Panc1 (cell line): ENCODE measurements around the gene TAF13. TPM values are rescaled to one million over a fixed set of nuclear protein-coding genes. Genes with fewer than 3 reads are reported as not detected.

ENCODE experiments used
- ATAC-seq: fragments of 200-7000 bp; cut with Tn5 transposase; 2 replicates; pipeline ENCODE4 v1.9.1; 2020; ENCODE audit warnings: mild to moderate bottlenecking, moderate library complexity
- BruUV-seq: library from RNA; stranded (reverse); fragments of 400-500 nt; replicated peaks from 2 replicates; lab custom pipeline; 2021; lab: Mats Ljungman, UMichigan
- CTCF ChIA-PET: fragments of 300-600 bp; sonication (Branson Sonifier 250); formaldehyde crosslinking; loops from one replicate; lab custom pipeline; 2022; ENCODE audit warnings: antibody characterized with exemption; lab: Charles Lee
- POLR2A ChIA-PET: fragments of 300-600 bp; sonication (Branson Sonifier 250); formaldehyde crosslinking; loops from one replicate; lab custom pipeline; 2022; ENCODE audit warnings: antibody characterized with exemption; lab: Charles Lee
- DNase-seq: peaks from one replicate; pipeline ENCODE4 v3.0.0-alpha.2; 2010; ENCODE audit warnings: low read depth, low spot score
- H3K27ac ChIP-seq: 2 replicates; pipeline ENCODE4 v1.5.1; 2011; ENCODE audit warnings: mild to moderate bottlenecking, low read length, inconsistent platforms
- H3K27me3 ChIP-seq: fragments of 200-500 bp; sonication (Bioruptor generic); 2 replicates; pipeline ENCODE4 v1.6.0; 2014; ENCODE audit warnings: low read length, inconsistent platforms; ENCODE audit not compliant: control insufficient read depth, insufficient read depth
- H3K36me3 ChIP-seq: fragments of 200-500 bp; sonication (Bioruptor generic); 2 replicates; pipeline ENCODE4 v1.5.1; 2014; ENCODE audit warnings: inconsistent platforms, mild to moderate bottlenecking, low read length, moderate library complexity; ENCODE audit not compliant: control insufficient read depth, insufficient read depth
- H3K4me1 ChIP-seq: 2 replicates; pipeline ENCODE4 v1.5.1; 2011; ENCODE audit warnings: inconsistent platforms, mild to moderate bottlenecking, low read length, moderate library complexity; ENCODE audit not compliant: control insufficient read depth, insufficient read depth
- H3K4me3 ChIP-seq, 2 experiments: 2 replicates each; pipeline ENCODE4 v1.5.1; 2011 to 2012; ENCODE audit warnings: low read depth in 2 of 2, low read length in 2 of 2, mild to moderate bottlenecking in 2 of 2, inconsistent platforms in 1 of 2, moderate library complexity in 1 of 2
- H3K9me3 ChIP-seq: fragments of 200-500 bp; sonication (Bioruptor generic); 2 replicates; pipeline ENCODE4 v1.5.1; 2014; ENCODE audit warnings: low read depth, mild to moderate bottlenecking, inconsistent platforms, low read length, moderate library complexity; ENCODE audit not compliant: control insufficient read depth, insufficient read depth
- CTCF ChIP-seq: fragments of 450-650 bp; IDR thresholded peaks from 2 replicates; pipeline ENCODE4 v1.5.1; 2017; ENCODE audit warnings: mild to moderate bottlenecking
- POLR2AphosphoS5 ChIP-seq: IDR thresholded peaks from 2 replicates; pipeline ENCODE4 v1.6.1; 2012; ENCODE audit warnings: mild to moderate bottlenecking, low read depth, low read length, moderate library complexity
- SIN3A ChIP-seq: IDR thresholded peaks from 2 replicates; pipeline ENCODE4 v1.6.1; 2012; ENCODE audit warnings: low read depth, mild to moderate bottlenecking, low read length, moderate library complexity, borderline replicate concordance; ENCODE audit not compliant: insufficient read depth
- TCF7L2 ChIP-seq: IDR thresholded peaks from 2 replicates; pipeline ENCODE4 v1.6.1; 2011; ENCODE audit warnings: mild to moderate bottlenecking, low read depth, low read length, inconsistent platforms
- in situ Hi-C: cut with HindIII; loops from 2 replicates; pipeline ENCODE4 v1.10.0; 2016; ENCODE audit warnings: low sequenced_read_pairs, low pct_unique_long_range_greater_than_20kb
- intact Hi-C: fragments of 100-400 bp; cut with micrococcal nuclease; formaldehyde crosslinking; loops from one replicate; pipeline ENCODE4 v1.10.0; 2022; ENCODE audit not compliant: unreplicated experiment
- total RNA-seq: library from RNA; stranded (reverse); gene quantifications from one replicate; pipeline ENCODE4 v1.2.1, GENCODE V29; 2021; ENCODE audit not compliant: unreplicated experiment
- TF ChIP-seq, protein P1 (sequence below), 2 experiments: IDR thresholded peaks; 2 replicates each; pipeline ENCODE4 v1.6.1; 2011 to 2012; ENCODE audit warnings: low read depth in 2 of 2, control low read depth in 1 of 2, low read length in 1 of 2, mild to moderate bottlenecking in 1 of 2, moderate library complexity in 1 of 2; ENCODE audit not compliant: insufficient read depth in 1 of 2

The TAF13 gene
- total RNA-seq, 1 experiment from 2014 or later, result 28.9 TPM

GRCh38 chr1:109061183-109061582 is 14.6 kb downstream of the TAF13 start:
- no peaks in the 10 kb centered on the region for H3K9me3 ChIP-seq
- no TSS peak for BruUV-seq

GRCh38 chr1:109060707-109061106 is 15.1 kb downstream of the TAF13 start:
- no peak for ATAC-seq

More at GRCh38 chr1:109061183-109061582, 14.6 kb downstream of the TAF13 start:
- in situ Hi-C loops, result no loop called here
- intact Hi-C loops, result no loop called here
- ChIA-PET CTCF (no interaction called here), POLR2A (no interaction called here)
- Histone ChIP-seq H3K4me3 (no peak overlapping the region), H3K4me1 (no peaks in the 10 kb centered on the region), H3K27me3 (no peaks in the 10 kb centered on the region), H3K27ac (no peak overlapping the region), H3K36me3 (peaks cover 7% of the 10 kb centered on the region; the same call in 1 of the 2 replicates)
- no peak for TF ChIP-seq CTCF
- TF ChIP-seq POLR2AphosphoS5, result no peak
- TF ChIP-seq SIN3A, result no peak
- TF ChIP-seq, protein P1, sequence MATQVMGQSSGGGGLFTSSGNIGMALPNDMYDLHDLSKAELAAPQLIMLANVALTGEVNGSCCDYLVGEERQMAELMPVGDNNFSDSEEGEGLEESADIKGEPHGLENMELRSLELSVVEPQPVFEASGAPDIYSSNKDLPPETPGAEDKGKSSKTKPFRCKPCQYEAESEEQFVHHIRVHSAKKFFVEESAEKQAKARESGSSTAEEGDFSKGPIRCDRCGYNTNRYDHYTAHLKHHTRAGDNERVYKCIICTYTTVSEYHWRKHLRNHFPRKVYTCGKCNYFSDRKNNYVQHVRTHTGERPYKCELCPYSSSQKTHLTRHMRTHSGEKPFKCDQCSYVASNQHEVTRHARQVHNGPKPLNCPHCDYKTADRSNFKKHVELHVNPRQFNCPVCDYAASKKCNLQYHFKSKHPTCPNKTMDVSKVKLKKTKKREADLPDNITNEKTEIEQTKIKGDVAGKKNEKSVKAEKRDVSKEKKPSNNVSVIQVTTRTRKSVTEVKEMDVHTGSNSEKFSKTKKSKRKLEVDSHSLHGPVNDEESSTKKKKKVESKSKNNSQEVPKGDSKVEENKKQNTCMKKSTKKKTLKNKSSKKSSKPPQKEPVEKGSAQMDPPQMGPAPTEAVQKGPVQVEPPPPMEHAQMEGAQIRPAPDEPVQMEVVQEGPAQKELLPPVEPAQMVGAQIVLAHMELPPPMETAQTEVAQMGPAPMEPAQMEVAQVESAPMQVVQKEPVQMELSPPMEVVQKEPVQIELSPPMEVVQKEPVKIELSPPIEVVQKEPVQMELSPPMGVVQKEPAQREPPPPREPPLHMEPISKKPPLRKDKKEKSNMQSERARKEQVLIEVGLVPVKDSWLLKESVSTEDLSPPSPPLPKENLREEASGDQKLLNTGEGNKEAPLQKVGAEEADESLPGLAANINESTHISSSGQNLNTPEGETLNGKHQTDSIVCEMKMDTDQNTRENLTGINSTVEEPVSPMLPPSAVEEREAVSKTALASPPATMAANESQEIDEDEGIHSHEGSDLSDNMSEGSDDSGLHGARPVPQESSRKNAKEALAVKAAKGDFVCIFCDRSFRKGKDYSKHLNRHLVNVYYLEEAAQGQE (IDR thresholded peaks at IDR 0.05; ENCODE audit: insufficient read depth in 1 of 2, low read depth in 2 of 2, low read length in 1 of 2), result no peak
- TF ChIP-seq TCF7L2, result no peak
- ATAC-seq (no peak), DNase-seq (no peak)

More at GRCh38 chr1:109060707-109061106, 15.1 kb downstream of the TAF13 start:
- H3K4me1 ChIP-seq, result no peaks in the 10 kb centered on the region
- ChIA-PET POLR2A (no interaction called here), CTCF (no interaction called here)
- H3K36me3 ChIP-seq, result peaks cover 7% of the 10 kb centered on the region; the same call in 1 of the 2 replicates
- intact Hi-C loops, result no loop called here
- in situ Hi-C loops, result no loop called here
- no peaks in the 10 kb centered on the region for H3K27me3 ChIP-seq
- no peak for DNase-seq
- H3K27ac ChIP-seq, result no peak overlapping the region
- BruUV-seq, result no TSS peak
- H3K9me3 ChIP-seq, result no peaks in the 10 kb centered on the region
- no peak overlapping the region for H3K4me3 ChIP-seq
- TF ChIP-seq TCF7L2, result no peak
- no peak for TF ChIP-seq CTCF
- TF ChIP-seq SIN3A, result no peak
- TF ChIP-seq POLR2AphosphoS5, result no peak
- TF ChIP-seq, protein P1 (IDR thresholded peaks at IDR 0.05; ENCODE audit: insufficient read depth in 1 of 2, low read depth in 2 of 2, low read length in 1 of 2), result no peak
